C4-2B (cell line): ENCODE measurements around the gene PAGR1.

Experiments used
- ZFX ChIP-seq: fragments of 450-650 bp; IDR thresholded peaks from 2 replicates; pipeline ENCODE4 v1.6.1; 2017
- TF ChIP-seq, protein P1 (sequence below): fragments of 450-650 bp; conservative IDR thresholded peaks from 2 replicates; pipeline ENCODE4 v1.5.1; 2017; ENCODE audit warnings: mild to moderate bottlenecking

DNA sequence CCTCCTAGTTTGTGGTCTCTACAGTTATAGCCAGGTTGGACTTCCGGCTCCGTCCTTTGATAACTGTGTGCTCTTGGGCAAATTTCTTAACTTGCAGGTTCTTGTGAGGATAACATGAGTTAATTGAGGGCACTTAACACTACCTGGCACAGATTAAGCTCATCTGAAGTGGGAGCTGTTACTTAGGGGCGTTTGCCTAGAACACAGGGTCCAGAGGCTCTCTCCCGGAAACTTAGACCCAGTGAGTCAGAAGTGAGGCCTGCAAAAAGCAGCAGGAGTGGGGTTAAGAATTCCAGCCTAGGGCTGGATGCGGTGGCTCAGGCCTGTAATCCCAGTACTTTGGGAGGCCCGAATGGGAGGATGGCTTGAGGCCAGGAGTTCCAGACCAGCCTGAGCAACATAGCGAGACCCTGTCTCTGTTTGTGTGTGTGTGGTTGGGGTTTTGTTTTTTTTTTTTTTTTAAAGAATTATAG, 5.7 kb downstream of the PAGR1 start:
- TF ChIP-seq, protein P1, sequence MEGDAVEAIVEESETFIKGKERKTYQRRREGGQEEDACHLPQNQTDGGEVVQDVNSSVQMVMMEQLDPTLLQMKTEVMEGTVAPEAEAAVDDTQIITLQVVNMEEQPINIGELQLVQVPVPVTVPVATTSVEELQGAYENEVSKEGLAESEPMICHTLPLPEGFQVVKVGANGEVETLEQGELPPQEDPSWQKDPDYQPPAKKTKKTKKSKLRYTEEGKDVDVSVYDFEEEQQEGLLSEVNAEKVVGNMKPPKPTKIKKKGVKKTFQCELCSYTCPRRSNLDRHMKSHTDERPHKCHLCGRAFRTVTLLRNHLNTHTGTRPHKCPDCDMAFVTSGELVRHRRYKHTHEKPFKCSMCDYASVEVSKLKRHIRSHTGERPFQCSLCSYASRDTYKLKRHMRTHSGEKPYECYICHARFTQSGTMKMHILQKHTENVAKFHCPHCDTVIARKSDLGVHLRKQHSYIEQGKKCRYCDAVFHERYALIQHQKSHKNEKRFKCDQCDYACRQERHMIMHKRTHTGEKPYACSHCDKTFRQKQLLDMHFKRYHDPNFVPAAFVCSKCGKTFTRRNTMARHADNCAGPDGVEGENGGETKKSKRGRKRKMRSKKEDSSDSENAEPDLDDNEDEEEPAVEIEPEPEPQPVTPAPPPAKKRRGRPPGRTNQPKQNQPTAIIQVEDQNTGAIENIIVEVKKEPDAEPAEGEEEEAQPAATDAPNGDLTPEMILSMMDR: no peak
- TF ChIP-seq ZFX: no peak
